ENCODE measurements around the gene CAV1. TPM values are rescaled to one million over a fixed set of nuclear protein-coding genes. Genes with fewer than 3 reads are reported as not detected.
"Not testable (repeated sequence)": the region's sequence is repeated elsewhere in the genome, so short reads cannot be mapped to it uniquely, and the experiment has no call there.

Gene CAV1
- total and polyA plus RNA-seq, 2 experiments from 2014 or later, result 16.0 to 21.1 TPM

- TF ChIP-seq ETS1 (IDR thresholded peaks at IDR 0.05) (no peak), CREB1 (CRISPR knock-in tag; IDR thresholded peaks at IDR 0.05; ENCODE audit: low read depth) (no peak)
Observed at GRCh38 chr7:116585392-116585791, 60.6 kb downstream of the CAV1 start (continued).

- no peak overlapping the region for H3K4me2 ChIP-seq
- Mint-ChIP-seq H3K27ac (no peak overlapping the region), H3K4me1 (peaks cover 9% of the 10 kb centered on the region), H3K4me3 (no peak overlapping the region), H3K36me3 (ENCODE audit: low read depth) (no peaks in the 10 kb centered on the region), H3K9me3 (no peaks in the 10 kb centered on the region), H3K27me3 (ENCODE audit: insufficient read depth, low read depth, poor library complexity) (no peaks in the 10 kb centered on the region)
- no peak overlapping the region for H3K4me3 ChIP-seq
- H3K27ac ChIP-seq (ENCODE audit: low read depth), result no peak overlapping the region
- H3K36me3 ChIP-seq (ENCODE audit: insufficient read depth), result no peaks in the 10 kb centered on the region
- H2AFZ ChIP-seq, result no peak overlapping the region
- no peaks in the 10 kb centered on the region for H3F3A ChIP-seq (replicated peaks; ENCODE audit: low read depth)
- H3K79me2 ChIP-seq (replicated peaks; ENCODE audit: insufficient read depth), result no peaks in the 10 kb centered on the region
- H3K27me3 ChIP-seq (ENCODE audit: insufficient read depth), result no peaks in the 10 kb centered on the region
- H3K4me1 ChIP-seq (ENCODE audit: insufficient read depth), result 0 out of 2 replicates have a peak, but pooled peaks cover 3% of the 10 kb centered on the region
- DNase-seq (ENCODE audit: low spot score) (no peak), ATAC-seq (no peak)
- H4K20me1 ChIP-seq (replicated peaks; ENCODE audit: insufficient read depth), result no peaks in the 10 kb centered on the region
- H3K9me2 ChIP-seq (ENCODE audit: insufficient read depth), result peaks cover 6% of the 10 kb centered on the region
- no peak for TF ChIP-seq ETS1 (IDR thresholded peaks at IDR 0.05)
- TF ChIP-seq POLR2AphosphoS5 (IDR thresholded peaks at IDR 0.05; ENCODE audit: low read depth), result no peak
- TF ChIP-seq CTCF (conservative IDR thresholded peaks at IDR 0.05; ENCODE audit: low read depth in 2 of 2), result no peak
- no peak for TF ChIP-seq CREB1 (CRISPR knock-in tag; IDR thresholded peaks at IDR 0.05; ENCODE audit: low read depth)
- TF ChIP-seq ZNF331 (CRISPR knock-in tag; IDR thresholded peaks at IDR 0.05; ENCODE audit: low read depth), result no peak
- no peak for TF ChIP-seq NANOG (IDR thresholded peaks at IDR 0.05; ENCODE audit: borderline replicate concordance)
- TF ChIP-seq ZNF462 (CRISPR knock-in tag; IDR thresholded peaks at IDR 0.05), result no peak
- no peak for TF ChIP-seq EZH2phosphoT487 (IDR thresholded peaks at IDR 0.05; ENCODE audit: unreplicated experiment)
- no peak for TF ChIP-seq STAT1 (IDR thresholded peaks at IDR 0.05; ENCODE audit: unreplicated experiment)
Observed at GRCh38 chr7:116585967-116586366, 61.1 kb downstream of the CAV1 start.

- not testable (repeated sequence) for H3K36me3 ChIP-seq (ENCODE audit: insufficient read depth); H3K9me2 ChIP-seq (ENCODE audit: insufficient read depth); H3K4me2 ChIP-seq; H3K27ac ChIP-seq (ENCODE audit: low read depth); H3K4me3 ChIP-seq; H3K27me3 Mint-ChIP-seq (ENCODE audit: insufficient read depth, low read depth, poor library complexity); H4K20me1 ChIP-seq (replicated peaks; ENCODE audit: insufficient read depth); H3K79me2 ChIP-seq (replicated peaks; ENCODE audit: insufficient read depth); H3K36me3 Mint-ChIP-seq (ENCODE audit: low read depth); H2AFZ ChIP-seq; H3K27ac Mint-ChIP-seq; ATAC-seq; H3K9me3 Mint-ChIP-seq; H3K4me3 Mint-ChIP-seq; H3F3A ChIP-seq (replicated peaks; ENCODE audit: low read depth); H3K4me1 ChIP-seq (ENCODE audit: insufficient read depth); H3K4me1 Mint-ChIP-seq; DNase-seq (ENCODE audit: low spot score); H3K27me3 ChIP-seq (ENCODE audit: insufficient read depth)
Observed at GRCh38 chr7:116587200-116587599, 62.4 kb downstream of the CAV1 start.
